Stimulated activated CD8-positive, alpha-beta memory T cell treated with anti-CD3 and anti-CD28 coated beads, Interleukin-7, amount 100 ng/mL, for 1 hour (primary cell): ENCODE data around the gene MEIS2.

Experiments
- DNase-seq, 2 donors: peaks; one replicate each; pipeline ENCODE4 v3.0.0-alpha.2; 2020; ENCODE audit warnings: low read depth in 2 of 2

Gene MEIS2

DNA sequence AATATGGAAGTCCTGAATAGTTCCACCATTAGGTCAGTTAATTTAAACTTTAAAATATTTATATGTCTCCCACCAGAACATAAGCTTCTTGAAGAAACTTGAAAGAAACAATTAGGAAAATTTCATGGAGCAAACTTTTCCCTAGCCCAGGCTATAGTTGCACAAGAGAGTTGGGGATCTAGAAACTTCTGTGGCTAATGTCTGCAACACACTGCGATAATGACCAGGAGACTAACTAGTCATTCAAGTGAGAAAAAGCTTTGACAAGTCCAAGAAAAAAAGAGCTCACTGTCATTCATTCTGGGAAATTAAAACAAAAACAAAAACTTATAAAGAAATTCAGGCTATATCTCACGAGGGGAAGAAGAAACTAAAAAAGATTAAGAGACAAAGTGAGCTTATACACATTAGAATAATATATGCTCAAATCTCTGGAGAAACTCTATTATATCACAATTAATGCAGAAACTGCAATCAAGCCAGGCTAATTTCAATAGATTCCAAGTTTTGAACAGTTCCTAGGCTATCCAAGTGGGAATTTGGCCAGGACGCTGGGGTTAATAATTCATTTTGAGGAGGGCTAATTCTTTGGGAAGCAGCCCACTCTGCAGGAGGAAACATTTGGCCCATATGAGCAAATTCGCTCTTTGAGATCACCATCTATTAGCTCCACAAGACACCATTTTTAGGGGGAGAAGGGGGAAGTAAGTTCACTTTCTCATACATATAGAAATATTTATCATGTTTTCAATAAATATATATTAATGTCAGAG lies 134.6 kb downstream of the MEIS2 start:
- no peak for DNase-seq

GRCh38 chr15:36964626-36965025 lies 135.7 kb downstream of the MEIS2 start:
- no peak for DNase-seq

GRCh38 chr15:36961956-36962355 lies 138.4 kb downstream of the MEIS2 start:
- DNase-seq: no peak

- no peak for DNase-seq
These were observed 139.5 kb downstream of the MEIS2 start for GRCh38 chr15:36960947-36961227.

- DNase-seq: no peak
These were observed 140.0 kb downstream of the MEIS2 start for GRCh38 chr15:36960179-36960946.

GRCh38 chr15:36959746-36960145 lies 140.6 kb downstream of the MEIS2 start:
- no peak for DNase-seq

DNA sequence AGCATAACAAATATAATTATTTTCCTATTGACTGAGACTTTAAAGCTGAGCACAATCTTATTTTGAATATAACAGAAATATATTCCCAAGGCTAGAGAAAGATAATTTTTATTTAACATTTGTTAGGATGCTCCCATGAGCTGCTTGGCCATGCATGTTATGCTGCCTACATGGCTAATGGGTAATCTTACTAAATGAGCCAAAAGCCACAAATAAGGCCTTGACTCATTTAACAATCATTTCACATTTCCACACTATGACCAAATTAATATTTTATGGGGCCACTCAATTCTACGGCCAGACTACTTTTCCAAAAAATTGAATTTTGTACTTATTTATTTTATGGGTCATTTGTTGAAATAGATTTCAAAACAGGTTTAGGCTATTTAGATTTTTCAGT lies 141.7 kb downstream of the MEIS2 start:
- no peak for DNase-seq

DNA sequence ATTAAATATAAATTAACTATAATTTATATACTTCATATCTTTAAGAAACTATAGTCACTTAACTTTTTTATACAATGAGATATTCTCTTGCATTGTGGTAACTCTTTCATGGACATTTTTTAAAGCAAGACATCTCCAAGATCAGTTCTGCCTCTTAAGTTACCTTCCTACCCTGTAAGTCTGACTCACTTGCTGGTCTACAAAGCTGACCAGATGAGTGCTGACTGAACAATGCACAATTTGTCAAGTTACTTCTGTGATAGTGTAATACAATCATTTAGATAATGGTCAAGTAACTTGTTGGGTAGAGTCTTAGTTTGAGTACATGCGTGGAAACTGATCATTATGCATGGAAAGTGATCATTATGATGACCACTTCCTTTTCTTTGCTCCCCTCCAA lies 145.9 kb downstream of the MEIS2 start:
- DNase-seq: no peak

- no peak for DNase-seq
These were observed 147.0 kb downstream of the MEIS2 start for GRCh38 chr15:36953346-36953745.

GRCh38 chr15:36951731-36952247 lies 148.6 kb downstream of the MEIS2 start:
- DNase-seq: no peak

- no peak for DNase-seq
These were observed 150.0 kb downstream of the MEIS2 start for GRCh38 chr15:36950371-36950770.

DNA sequence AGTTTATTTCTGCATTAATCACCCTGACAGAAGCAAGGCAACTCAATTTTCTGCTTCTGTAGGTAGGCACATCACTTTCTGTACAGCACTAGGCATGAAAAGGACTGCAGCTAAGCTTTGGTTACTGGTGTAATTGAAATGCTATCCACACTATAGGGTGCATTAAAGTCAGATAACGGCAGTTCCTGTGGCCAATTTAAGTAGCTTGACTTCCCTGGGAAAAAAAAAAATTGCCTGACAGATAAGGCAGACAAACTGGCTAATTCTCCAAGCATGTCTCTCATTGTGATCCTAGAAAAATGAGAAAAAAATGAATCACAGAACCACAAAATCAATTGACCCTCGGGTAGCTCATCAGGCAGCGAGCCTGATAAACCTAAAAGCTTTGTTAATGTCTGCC lies 151.4 kb downstream of the MEIS2 start:
- DNase-seq: no peak

DNA sequence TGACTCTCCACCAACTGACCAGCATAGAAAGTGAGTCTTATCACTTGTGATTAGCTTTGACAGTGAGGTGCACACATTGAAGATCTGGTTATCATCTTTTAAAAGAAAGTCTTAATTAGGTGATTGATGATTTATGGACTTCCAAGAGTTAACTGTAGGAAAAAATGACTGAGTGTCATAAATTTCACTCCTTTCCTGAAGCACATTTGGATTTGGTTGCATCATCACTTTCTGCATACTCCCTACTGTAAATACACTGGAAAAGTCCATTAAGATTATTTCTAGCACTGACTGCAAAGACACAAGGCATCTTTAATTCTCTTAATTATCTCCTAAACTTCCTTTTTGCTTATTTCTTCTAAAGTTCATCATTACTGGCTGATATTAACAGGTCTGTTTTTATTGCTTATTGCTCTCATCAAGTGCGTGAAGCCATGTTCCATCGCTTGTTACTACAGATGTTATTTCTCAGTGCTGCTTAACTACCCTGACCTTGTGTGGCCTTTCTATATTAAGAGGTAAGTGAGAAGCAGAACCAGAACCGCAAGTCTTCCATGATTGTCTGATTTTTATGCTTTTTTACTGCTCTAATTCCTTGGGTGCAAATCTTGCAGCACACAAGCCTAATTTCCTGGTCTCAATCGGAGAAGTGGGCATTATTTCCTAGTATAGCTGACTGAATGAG lies 153.2 kb downstream of the MEIS2 start:
- DNase-seq: no peak

- no peak for DNase-seq
These were observed 155.9 kb downstream of the MEIS2 start for GRCh38 chr15:36944442-36944841.

GRCh38 chr15:36943508-36944361 lies 156.6 kb downstream of the MEIS2 start:
- DNase-seq: no peak

DNA sequence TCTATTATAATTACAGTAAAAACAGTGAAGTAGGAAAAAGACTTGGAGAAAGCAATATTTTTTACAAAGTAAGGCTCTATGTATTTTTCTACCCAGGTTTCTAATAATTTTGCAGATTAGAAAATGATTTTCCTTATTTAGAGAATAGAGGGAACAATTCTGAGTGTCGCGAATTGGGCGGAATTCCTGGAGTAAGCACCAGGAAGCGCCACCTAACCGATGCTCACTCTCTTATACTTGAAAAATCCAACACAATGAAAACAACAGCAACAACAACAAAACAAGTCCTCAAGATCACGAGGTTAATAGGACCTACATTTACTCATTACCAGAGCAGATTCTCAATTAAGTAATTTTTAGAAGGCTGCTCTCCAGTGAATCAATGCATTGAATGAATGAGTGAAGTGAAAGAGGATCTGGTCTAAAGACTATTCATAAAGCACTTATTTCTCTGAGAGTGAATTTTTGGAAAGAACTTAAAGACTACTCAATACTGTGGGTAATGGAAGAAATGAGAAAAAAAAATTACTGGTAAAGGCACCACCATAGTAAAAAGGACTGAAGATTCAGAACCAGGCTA lies 158.0 kb downstream of the MEIS2 start:
- no peak for DNase-seq

DNA sequence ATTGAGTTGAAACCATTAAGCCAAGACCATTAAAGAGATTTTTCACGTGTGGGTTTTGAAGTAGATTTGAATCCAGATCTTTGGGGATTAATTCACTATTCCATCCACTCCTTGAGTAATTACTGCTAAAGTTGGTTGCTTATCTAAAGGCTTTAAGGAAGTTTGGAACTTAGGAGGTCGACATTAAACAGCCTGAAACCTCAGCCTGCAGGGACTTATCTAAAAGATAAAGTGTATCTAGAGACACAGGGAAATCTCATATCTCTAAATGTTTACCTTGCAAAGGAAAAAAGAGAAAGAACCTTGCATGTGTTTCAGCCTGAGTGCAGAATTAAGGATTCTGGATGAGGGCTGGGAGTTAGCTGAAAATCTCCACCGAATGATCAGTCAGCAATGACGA lies 158.6 kb downstream of the MEIS2 start:
- DNase-seq: no peak

- DNase-seq: no peak
These were observed 159.6 kb downstream of the MEIS2 start for GRCh38 chr15:36940636-36941260.

DNA sequence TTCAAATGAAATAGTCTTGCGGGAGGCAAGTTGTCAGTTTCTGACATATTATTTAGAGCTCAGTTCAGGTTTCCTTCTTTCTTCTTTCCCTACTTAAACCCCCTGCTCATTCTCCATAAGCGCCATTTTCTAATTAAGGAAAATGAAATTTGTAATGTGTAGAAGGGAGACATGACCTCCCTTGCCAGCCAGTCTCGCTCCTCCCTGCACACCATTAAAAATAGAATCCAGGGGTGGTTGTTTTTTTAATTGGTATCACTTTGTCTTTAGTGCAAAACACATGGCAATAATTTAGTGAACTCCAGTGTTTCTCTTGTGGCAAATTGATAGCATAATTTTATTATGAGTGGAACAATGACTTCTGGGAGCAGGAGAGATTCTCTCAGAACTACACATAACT lies 160.1 kb downstream of the MEIS2 start:
- no peak for DNase-seq

- DNase-seq: no peak
These were observed 161.6 kb downstream of the MEIS2 start for GRCh38 chr15:36938764-36939163.

DNA sequence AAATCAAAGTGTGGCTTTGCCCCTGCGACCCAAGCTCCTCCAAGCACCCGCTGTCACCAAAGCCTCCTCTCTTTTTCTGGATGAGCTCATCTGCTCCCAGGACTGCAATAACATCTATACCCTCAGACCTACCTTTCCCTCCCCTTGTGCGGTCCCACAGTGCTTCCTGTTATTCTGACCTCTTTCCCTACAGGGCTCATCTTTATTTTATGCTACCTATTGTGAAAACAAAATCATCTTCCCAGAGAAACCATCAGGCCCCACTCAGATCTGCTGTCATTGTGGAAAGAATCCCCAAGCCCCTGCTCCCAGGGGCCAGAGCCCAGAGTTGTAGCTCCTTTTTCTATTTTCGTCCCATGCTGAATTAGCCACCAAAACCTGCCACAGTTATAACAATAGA lies 162.2 kb downstream of the MEIS2 start:
- no peak for DNase-seq
